Trophoblast cell (in vitro differentiated cells and primary cell): ENCODE results near the gene DTWD2.

Experiments
- DNase-seq, 2 donors: peaks; one replicate each; pipeline ENCODE4 v3.0.0-alpha.2; 2016
- H2AFZ ChIP-seq: 2 replicates; pipeline ENCODE4 v1.6.1; 2013; ENCODE audit warnings: low read length, moderate library complexity, mild to moderate bottlenecking; ENCODE audit not compliant: insufficient read depth, poor library complexity
- H2AK5ac ChIP-seq: 2 replicates; pipeline ENCODE4 v1.6.1; 2013; ENCODE audit warnings: mild to moderate bottlenecking, low read length
- H2BK120ac ChIP-seq: 2 replicates; pipeline ENCODE4 v1.6.1; 2013; ENCODE audit warnings: low read length, mild to moderate bottlenecking, moderate library complexity; ENCODE audit not compliant: insufficient read depth, poor library complexity
- H2BK12ac ChIP-seq: 2 replicates; pipeline ENCODE4 v1.6.1; 2013; ENCODE audit warnings: mild to moderate bottlenecking, low read length, moderate library complexity
- H2BK5ac ChIP-seq: 2 replicates; pipeline ENCODE4 v1.6.1; 2013; ENCODE audit warnings: low read length, low read depth, moderate library complexity, mild to moderate bottlenecking; ENCODE audit not compliant: poor library complexity
- H3K14ac ChIP-seq: 2 replicates; pipeline ENCODE4 v1.6.1; 2013; ENCODE audit warnings: mild to moderate bottlenecking, low read length
- H3K18ac ChIP-seq: 2 replicates; pipeline ENCODE4 v1.6.1; 2013; ENCODE audit warnings: mild to moderate bottlenecking, low read length
- H3K23ac ChIP-seq: 2 replicates; pipeline ENCODE4 v1.6.1; 2013; ENCODE audit warnings: low read length
- H3K27ac ChIP-seq: 2 replicates; pipeline ENCODE4 v1.5.1; 2013; ENCODE audit warnings: low read depth, mild to moderate bottlenecking, inconsistent platforms, low read length, moderate library complexity
- H3K27me3 ChIP-seq: 2 replicates; pipeline ENCODE4 v1.6.1; 2013; ENCODE audit warnings: inconsistent platforms, mild to moderate bottlenecking, low read length, moderate library complexity; ENCODE audit not compliant: insufficient read depth
- H3K36me3 ChIP-seq, 2 experiments: 1 replicate in 1 of 2; 2 replicates in 1 of 2; pipeline ENCODE4 v1.6.1; 2013; ENCODE audit warnings: low read length in 2 of 2, mild to moderate bottlenecking in 2 of 2, moderate library complexity in 1 of 2; ENCODE audit not compliant: insufficient read depth in 2 of 2, control insufficient read depth in 1 of 2
- H3K4ac ChIP-seq: 2 replicates; pipeline ENCODE4 v1.6.1; 2013; ENCODE audit warnings: low read depth, mild to moderate bottlenecking, low read length, moderate library complexity
- H3K4me1 ChIP-seq, 2 experiments: 1 replicate in 1 of 2; 2 replicates in 1 of 2; pipeline ENCODE4 v1.6.1; 2013; ENCODE audit warnings: low read length in 2 of 2, mild to moderate bottlenecking in 2 of 2, moderate library complexity in 1 of 2; ENCODE audit not compliant: insufficient read depth in 2 of 2, control insufficient read depth in 1 of 2
- H3K4me2 ChIP-seq: 2 replicates; pipeline ENCODE4 v1.6.1; 2013; ENCODE audit warnings: inconsistent platforms, mild to moderate bottlenecking, low read length, moderate library complexity
- H3K4me3 ChIP-seq: 2 replicates; pipeline ENCODE4 v1.5.1; 2013; ENCODE audit warnings: mild to moderate bottlenecking, low read depth, low read length, inconsistent platforms
- H3K79me1 ChIP-seq: one replicate; pipeline ENCODE4 v1.6.1; 2013; ENCODE audit warnings: low read length
- H3K79me2 ChIP-seq: 2 replicates; pipeline ENCODE4 v1.6.1; 2013; ENCODE audit warnings: low read length, mild to moderate bottlenecking; ENCODE audit not compliant: control insufficient read depth, insufficient read depth, poor library complexity
- H3K9ac ChIP-seq: 2 replicates; pipeline ENCODE4 v1.6.1; 2013; ENCODE audit warnings: mild to moderate bottlenecking, low read length
- H3K9me3 ChIP-seq: 2 replicates; pipeline ENCODE4 v1.6.1; 2013; ENCODE audit warnings: low read depth, mild to moderate bottlenecking, control low read depth, inconsistent platforms, low read length; ENCODE audit not compliant: insufficient read depth
- H4K12ac ChIP-seq: 2 replicates; pipeline ENCODE4 v1.6.1; 2013; ENCODE audit warnings: low read depth, mild to moderate bottlenecking, low read length, moderate library complexity
- H4K8ac ChIP-seq: 2 replicates; pipeline ENCODE4 v1.6.1; 2013; ENCODE audit warnings: low read depth, mild to moderate bottlenecking, low read length, moderate library complexity
- H4K91ac ChIP-seq: one replicate; pipeline ENCODE4 v1.6.1; 2013; ENCODE audit warnings: low read depth, mild to moderate bottlenecking, low read length, moderate library complexity
- WGBS: extraction: QIAGEN DNeasy Blood & Tissue Kit; methylation state at CpG from one replicate; pipeline ENCODE4 v1.1.7; 2013; ENCODE audit warnings: missing lambda C conversion rate; ENCODE audit not compliant: insufficient read length, insufficient coverage; ENCODE audit errors: extremely low coverage; 5-methylcytosine and 5-hydroxymethylcytosine counted together

DTWD2 gene

DNA sequence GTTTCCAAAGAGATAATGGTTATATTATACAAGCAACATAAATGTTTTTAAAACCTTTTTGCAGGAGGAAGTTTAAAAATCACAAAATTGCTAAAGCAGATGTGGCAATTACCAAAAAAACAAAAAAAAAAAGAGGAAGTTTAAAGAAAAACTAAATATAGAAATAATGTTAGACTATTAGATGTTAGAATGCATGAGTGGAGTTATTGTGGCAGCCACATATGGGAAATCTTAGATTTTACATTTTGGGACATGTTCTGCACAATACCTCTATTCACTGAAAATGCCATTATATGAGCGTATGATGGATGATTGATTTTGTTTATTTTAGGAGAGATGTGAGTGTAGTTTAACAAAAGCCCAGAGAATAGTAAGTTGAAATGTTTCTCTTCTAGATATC is 31.2 kb upstream of the DTWD2 start:
- H4K8ac ChIP-seq: no peak overlapping the region
- H2AFZ ChIP-seq: no peak overlapping the region
- no peaks in the 10 kb centered on the region for H3K4me1 ChIP-seq
- no peak overlapping the region for H4K91ac ChIP-seq
- H3K18ac ChIP-seq: no peak overlapping the region
- no peaks in the 10 kb centered on the region for H3K9me3 ChIP-seq
- DNase-seq: no peak
- H3K79me2 ChIP-seq: no peaks in the 10 kb centered on the region
- no peak overlapping the region for H3K27ac ChIP-seq
- H3K9ac ChIP-seq: no peak overlapping the region
- no peak overlapping the region for H3K23ac ChIP-seq
- H3K4ac ChIP-seq: no peak overlapping the region
- WGBS: 100% methylated on average over 1 of the region's 1 CpG
- no peak overlapping the region for H2AK5ac ChIP-seq
- no peak overlapping the region for H3K4me3 ChIP-seq
- H4K12ac ChIP-seq: no peak overlapping the region
- H3K36me3 ChIP-seq: no peaks in the 10 kb centered on the region
- H3K79me1 ChIP-seq: no peaks in the 10 kb centered on the region
- no peaks in the 10 kb centered on the region for H3K27me3 ChIP-seq
- no peak overlapping the region for H3K4me2 ChIP-seq
- no peak overlapping the region for H2BK5ac ChIP-seq
- no peak overlapping the region for H3K14ac ChIP-seq
- H2BK120ac ChIP-seq: no peak overlapping the region
- no peak overlapping the region for H2BK12ac ChIP-seq

DNA sequence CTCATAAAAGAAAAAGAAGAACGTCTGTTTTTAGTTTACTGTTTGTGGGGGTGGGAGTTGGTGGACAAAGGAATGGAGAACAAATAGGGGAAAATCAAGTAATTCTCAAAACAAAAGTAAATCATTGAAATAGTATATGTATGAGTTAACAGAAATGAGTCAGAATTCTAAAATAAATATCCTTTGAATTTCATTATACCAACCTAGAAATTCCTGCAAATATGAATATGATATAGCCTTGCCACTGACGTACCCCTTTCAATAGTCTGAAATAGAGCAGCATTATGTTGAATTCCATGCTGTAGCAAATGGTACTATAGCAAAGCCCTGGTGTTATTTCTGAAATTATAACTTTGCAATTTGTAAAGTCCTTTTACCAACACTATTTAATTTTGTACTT is 29.6 kb upstream of the DTWD2 start:
- no peak overlapping the region for H3K4ac ChIP-seq
- no peak overlapping the region for H2BK12ac ChIP-seq
- no peak overlapping the region for H4K8ac ChIP-seq
- H3K9ac ChIP-seq: no peak overlapping the region
- H3K4me2 ChIP-seq: no peak overlapping the region
- H3K18ac ChIP-seq: no peak overlapping the region
- H2AFZ ChIP-seq: no peak overlapping the region
- no peaks in the 10 kb centered on the region for H3K79me2 ChIP-seq
- no peak overlapping the region for H2AK5ac ChIP-seq
- H3K23ac ChIP-seq: no peak overlapping the region
- no peak overlapping the region for H4K12ac ChIP-seq
- no peaks in the 10 kb centered on the region for H3K4me1 ChIP-seq
- no peaks in the 10 kb centered on the region for H3K27me3 ChIP-seq
- WGBS: no CpG with 5 or more reads among the region's 2 CpGs
- no peak overlapping the region for H3K14ac ChIP-seq
- no peak overlapping the region for H4K91ac ChIP-seq
- H3K9me3 ChIP-seq: no peaks in the 10 kb centered on the region
- no peak overlapping the region for H3K4me3 ChIP-seq
- no peaks in the 10 kb centered on the region for H3K36me3 ChIP-seq
- no peaks in the 10 kb centered on the region for H3K79me1 ChIP-seq
- H2BK120ac ChIP-seq: no peak overlapping the region
- no peak for DNase-seq
- no peak overlapping the region for H2BK5ac ChIP-seq
- no peak overlapping the region for H3K27ac ChIP-seq

DNA sequence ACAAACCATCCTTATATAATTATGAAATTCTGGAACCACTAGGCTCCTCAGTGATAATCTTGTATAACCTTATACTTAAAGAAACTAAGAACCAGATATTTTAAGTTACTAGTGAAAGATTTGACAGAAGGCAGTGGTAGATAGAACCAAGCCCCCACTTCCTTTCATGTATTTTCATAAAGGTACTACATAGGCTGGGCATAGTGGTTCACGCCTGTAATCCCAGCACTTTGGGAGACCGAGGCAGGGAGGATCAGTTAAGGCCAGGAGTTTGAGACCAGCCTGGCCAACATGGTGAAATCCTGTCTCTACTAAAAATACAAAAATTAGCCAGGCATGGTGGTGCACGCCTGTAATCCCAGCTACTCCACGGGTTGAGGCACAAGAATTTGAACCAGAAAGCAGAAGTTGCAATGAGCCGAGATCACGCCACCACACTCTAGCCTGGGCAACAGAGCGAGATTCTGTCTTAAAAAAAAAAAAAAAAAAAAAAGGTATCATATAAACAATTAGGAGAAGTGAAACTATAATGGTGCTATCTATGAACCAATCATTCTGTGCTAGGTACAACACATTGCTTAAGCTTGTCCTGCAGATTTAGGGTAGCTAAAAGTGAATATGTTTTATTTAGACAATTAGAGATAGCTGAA is 27.9 kb upstream of the DTWD2 start:
- Histone ChIP-seq H2BK120ac (no peak overlapping the region), H4K8ac (no peak overlapping the region), H2BK5ac (no peak overlapping the region), H3K9ac (no peak overlapping the region), H3K4ac (no peak overlapping the region), H2AFZ (no peak overlapping the region), H4K91ac (no peak overlapping the region), H4K12ac (no peak overlapping the region), H3K79me2 (no peaks in the 10 kb centered on the region), H3K18ac (no peak overlapping the region), H3K23ac (no peak overlapping the region), H3K4me1 (no peaks in the 10 kb centered on the region), H2BK12ac (no peak overlapping the region), H3K27me3 (no peaks in the 10 kb centered on the region), H3K4me3 (no peak overlapping the region), H3K27ac (no peak overlapping the region), H3K36me3 (no peaks in the 10 kb centered on the region), H3K9me3 (no peaks in the 10 kb centered on the region), H3K79me1 (no peaks in the 10 kb centered on the region), H3K4me2 (no peak overlapping the region), H3K14ac (no peak overlapping the region), H2AK5ac (no peak overlapping the region)
- no CpG with 5 or more reads among the region's 7 CpGs for WGBS
- DNase-seq: no peak

DNA sequence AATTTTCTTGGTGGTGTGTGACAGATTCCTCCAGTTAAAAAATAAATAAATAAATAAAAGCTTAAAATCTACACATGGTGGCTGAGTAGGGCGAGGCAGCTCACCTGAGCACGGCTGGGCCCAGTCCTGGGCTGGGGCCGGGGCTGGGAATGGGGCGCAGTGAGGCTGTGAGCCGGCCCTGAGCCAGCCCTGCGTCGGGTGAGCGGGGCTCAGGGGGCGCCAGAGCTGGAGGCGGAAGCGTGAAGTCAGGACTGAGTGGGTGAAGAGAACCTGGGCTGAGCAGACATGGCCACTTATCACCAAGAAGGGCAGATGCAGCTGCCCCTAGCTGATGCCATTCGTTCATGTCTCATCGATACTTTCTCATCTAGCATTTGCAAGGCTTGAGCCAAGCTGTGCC is 22.8 kb upstream of the DTWD2 start:
- no peak overlapping the region for H2BK12ac ChIP-seq
- H3K9me3 ChIP-seq: no peaks in the 10 kb centered on the region
- H3K4me2 ChIP-seq: no peak overlapping the region
- H4K12ac ChIP-seq: no peak overlapping the region
- no peak overlapping the region for H2AK5ac ChIP-seq
- H3K79me1 ChIP-seq: no peaks in the 10 kb centered on the region
- WGBS: no CpG with 5 or more reads among the region's 13 CpGs
- H3K27ac ChIP-seq: no peak overlapping the region
- H3K79me2 ChIP-seq: no peaks in the 10 kb centered on the region
- no peaks in the 10 kb centered on the region for H3K27me3 ChIP-seq
- no peak for DNase-seq
- H2AFZ ChIP-seq: no peak overlapping the region
- no peaks in the 10 kb centered on the region for H3K4me1 ChIP-seq
- H3K4me3 ChIP-seq: no peak overlapping the region
- no peak overlapping the region for H2BK120ac ChIP-seq
- H3K14ac ChIP-seq: no peak overlapping the region
- no peak overlapping the region for H4K91ac ChIP-seq
- no peak overlapping the region for H3K23ac ChIP-seq
- H2BK5ac ChIP-seq: no peak overlapping the region
- no peak overlapping the region for H3K18ac ChIP-seq
- H3K9ac ChIP-seq: no peak overlapping the region
- H4K8ac ChIP-seq: no peak overlapping the region
- no peak overlapping the region for H3K4ac ChIP-seq
- no peaks in the 10 kb centered on the region for H3K36me3 ChIP-seq
